Prostate gland (tissue), 2 donors: ENCODE data around the gene KCNAB1. TPM values are rescaled to one million over a fixed set of nuclear protein-coding genes. Genes with fewer than 3 reads are reported as not detected.
"Not testable (repeated sequence)": the region's sequence is repeated elsewhere in the genome, so short reads cannot be mapped to it uniquely, and the experiment has no call there.

ENCODE experiments used
- DNase-seq: peaks from one replicate; pipeline ENCODE4 v3.0.0-alpha.2; 2019; ENCODE audit warnings: low spot score
- H3K27ac ChIP-seq, 2 donors: fragments of 200-600 bp; sonication (generic); 2 replicates each; pipeline ENCODE4 v1.5.1; 2017 to 2019
- H3K27me3 ChIP-seq: fragments of 200-600 bp; sonication (generic); replicated peaks from 2 replicates; pipeline ENCODE4 v1.5.1; 2019; ENCODE audit not compliant: insufficient read depth
- H3K36me3 ChIP-seq, 2 donors: fragments of 200-600 bp; sonication (generic); 1 replicate in 1 of 2; 2 replicates in 1 of 2; pipeline versions ENCODE4 v1.5.1 to v1.8.1; 2017 to 2019
- H3K4me1 ChIP-seq: fragments of 200-600 bp; sonication (generic); replicated peaks from 2 replicates; pipeline ENCODE4 v1.5.1; 2019
- H3K4me3 ChIP-seq, 2 donors: fragments of 200-600 bp; sonication (generic); 2 replicates each; pipeline ENCODE4 v1.5.1; 2017 to 2019
- H3K9me3 ChIP-seq: fragments of 200-600 bp; sonication (generic); 2 replicates; pipeline ENCODE4 v1.5.1; 2017
- POLR2A ChIP-seq: fragments of 450-650 bp; IDR thresholded peaks from one replicate; pipeline ENCODE4 v1.6.1; 2016; ENCODE audit warnings: antibody characterized with exemption, mild to moderate bottlenecking
- POLR2AphosphoS5 ChIP-seq: sonication (generic); formaldehyde crosslinking; IDR thresholded peaks from one replicate; pipeline ENCODE4 v1.6.1; 2017; ENCODE audit warnings: antibody characterized with exemption
- WGBS: methylation state at CpG from one replicate; pipeline ENCODE4 v1.1.5; 2018; 5-methylcytosine and 5-hydroxymethylcytosine counted together
- intact Hi-C: fragments of 100-400 bp; cut with DNase I; formaldehyde crosslinking; loops from one replicate; pipeline ENCODE4 v1.14.2; 2022
- total RNA-seq, 2 donors: library from RNA; depleted of rRNA; stranded (reverse); fragments of >200 nt; gene quantifications; one replicate each; pipeline ENCODE4 v1.1.0, GENCODE V29; 2016
- TF ChIP-seq, protein P1 (sequence below), 4 experiments: fragments of 200-600 bp in 2 of 4; fragments of 450-650 bp in 2 of 4; sonication (generic) in 2 of 4; IDR thresholded peaks; 1 replicate in 3 of 4; 2 replicates in 1 of 4; pipeline ENCODE4 v1.5.1; 2016 to 2019; ENCODE audit warnings: antibody characterized with exemption in 4 of 4, mild to moderate bottlenecking in 2 of 4, moderate library complexity in 2 of 4

KCNAB1 gene
- 1 to 10 TPM; 5.2 to 9.5 TPM for total RNA-seq

DNA sequence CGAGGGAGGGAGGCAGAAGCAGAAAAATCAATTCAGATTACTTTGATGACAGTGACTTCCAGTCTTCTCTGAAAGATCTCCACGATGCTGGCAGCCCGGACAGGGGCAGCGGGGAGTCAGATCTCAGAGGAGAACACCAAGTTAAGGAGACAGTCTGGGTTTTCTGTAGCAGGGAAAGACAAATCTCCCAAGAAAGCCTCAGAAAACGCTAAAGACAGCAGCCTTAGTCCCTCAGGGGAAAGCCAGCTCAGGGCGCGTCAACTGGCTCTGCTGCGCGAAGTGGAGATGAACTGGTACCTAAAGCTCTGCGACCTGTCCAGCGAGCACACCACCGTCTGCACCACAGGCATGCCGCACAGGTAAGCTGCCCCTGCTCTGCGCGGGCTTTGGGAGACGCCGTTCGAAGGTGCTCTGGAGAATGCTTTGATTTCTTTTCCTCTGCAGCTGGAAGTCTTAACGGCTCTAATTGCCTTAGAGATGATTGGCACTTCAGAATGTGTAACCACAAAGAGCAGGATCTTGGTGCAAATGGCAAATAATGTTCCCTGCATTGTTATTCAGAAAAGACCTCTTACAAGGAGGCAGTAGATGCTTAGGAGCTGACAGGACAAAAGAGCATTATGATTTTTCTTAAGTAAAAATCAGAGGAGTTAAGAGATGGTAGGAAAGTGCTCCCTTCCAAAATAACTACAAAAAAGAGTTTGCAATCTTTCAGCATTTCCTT, at the start of gene KCNAB1:
Gene KCNAB1 (plus strand): TSS at position 51 of the 724 bp plus-strand sequence.
- DNase-seq: no peak
- Histone ChIP-seq H3K4me1 (no peaks in the 10 kb centered on the region), H3K27ac (no peak within 1 kb of the TSS), H3K9me3 (no peaks in the 10 kb centered on the region), H3K4me3 (no peak within 1 kb of the TSS), H3K36me3 (no peaks in the 10 kb centered on the region), H3K27me3 (no peaks in the 10 kb centered on the region)
- intact Hi-C loops: no loop called here
- TF ChIP-seq, protein P1, sequence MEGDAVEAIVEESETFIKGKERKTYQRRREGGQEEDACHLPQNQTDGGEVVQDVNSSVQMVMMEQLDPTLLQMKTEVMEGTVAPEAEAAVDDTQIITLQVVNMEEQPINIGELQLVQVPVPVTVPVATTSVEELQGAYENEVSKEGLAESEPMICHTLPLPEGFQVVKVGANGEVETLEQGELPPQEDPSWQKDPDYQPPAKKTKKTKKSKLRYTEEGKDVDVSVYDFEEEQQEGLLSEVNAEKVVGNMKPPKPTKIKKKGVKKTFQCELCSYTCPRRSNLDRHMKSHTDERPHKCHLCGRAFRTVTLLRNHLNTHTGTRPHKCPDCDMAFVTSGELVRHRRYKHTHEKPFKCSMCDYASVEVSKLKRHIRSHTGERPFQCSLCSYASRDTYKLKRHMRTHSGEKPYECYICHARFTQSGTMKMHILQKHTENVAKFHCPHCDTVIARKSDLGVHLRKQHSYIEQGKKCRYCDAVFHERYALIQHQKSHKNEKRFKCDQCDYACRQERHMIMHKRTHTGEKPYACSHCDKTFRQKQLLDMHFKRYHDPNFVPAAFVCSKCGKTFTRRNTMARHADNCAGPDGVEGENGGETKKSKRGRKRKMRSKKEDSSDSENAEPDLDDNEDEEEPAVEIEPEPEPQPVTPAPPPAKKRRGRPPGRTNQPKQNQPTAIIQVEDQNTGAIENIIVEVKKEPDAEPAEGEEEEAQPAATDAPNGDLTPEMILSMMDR (IDR thresholded peaks at IDR 0.05): no peak
- no peak for TF ChIP-seq POLR2A
- WGBS: 33% methylated on average over 19 of the region's 19 CpGs

DNA sequence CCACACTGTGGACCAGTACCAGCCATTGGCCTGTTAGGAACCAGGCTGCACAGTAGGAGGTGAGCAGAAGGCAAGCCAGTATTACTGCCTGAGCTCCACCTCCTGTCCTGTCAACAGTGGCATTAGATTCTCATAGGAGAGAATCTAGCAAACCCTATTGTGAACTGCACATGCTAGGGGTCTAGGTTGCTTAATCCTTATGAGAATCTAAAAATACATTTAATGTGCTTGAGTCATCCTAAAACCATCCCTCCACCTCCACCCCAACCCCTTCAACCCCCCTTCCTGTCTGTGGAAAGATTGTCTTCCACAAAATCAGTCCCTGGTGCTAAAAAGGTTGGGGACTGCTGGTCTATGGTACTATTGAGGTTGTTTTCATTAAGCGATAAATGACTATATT, 49.3 kb upstream of the KCNAB1 start:
- TF ChIP-seq POLR2AphosphoS5: no peak
- TF ChIP-seq POLR2A: no peak
- TF ChIP-seq, protein P1 (IDR thresholded peaks at IDR 0.05): no peak
- Histone ChIP-seq H3K4me1 (no peaks in the 10 kb centered on the region), H3K9me3 (no peaks in the 10 kb centered on the region), H3K4me3 (no peak overlapping the region), H3K27ac (no peak overlapping the region), H3K27me3 (no peaks in the 10 kb centered on the region), H3K36me3 (no peaks in the 10 kb centered on the region)
- 100% methylated on average over 1 of the region's 1 CpG for WGBS
- no peak for DNase-seq
- intact Hi-C loops: no loop called here

DNA sequence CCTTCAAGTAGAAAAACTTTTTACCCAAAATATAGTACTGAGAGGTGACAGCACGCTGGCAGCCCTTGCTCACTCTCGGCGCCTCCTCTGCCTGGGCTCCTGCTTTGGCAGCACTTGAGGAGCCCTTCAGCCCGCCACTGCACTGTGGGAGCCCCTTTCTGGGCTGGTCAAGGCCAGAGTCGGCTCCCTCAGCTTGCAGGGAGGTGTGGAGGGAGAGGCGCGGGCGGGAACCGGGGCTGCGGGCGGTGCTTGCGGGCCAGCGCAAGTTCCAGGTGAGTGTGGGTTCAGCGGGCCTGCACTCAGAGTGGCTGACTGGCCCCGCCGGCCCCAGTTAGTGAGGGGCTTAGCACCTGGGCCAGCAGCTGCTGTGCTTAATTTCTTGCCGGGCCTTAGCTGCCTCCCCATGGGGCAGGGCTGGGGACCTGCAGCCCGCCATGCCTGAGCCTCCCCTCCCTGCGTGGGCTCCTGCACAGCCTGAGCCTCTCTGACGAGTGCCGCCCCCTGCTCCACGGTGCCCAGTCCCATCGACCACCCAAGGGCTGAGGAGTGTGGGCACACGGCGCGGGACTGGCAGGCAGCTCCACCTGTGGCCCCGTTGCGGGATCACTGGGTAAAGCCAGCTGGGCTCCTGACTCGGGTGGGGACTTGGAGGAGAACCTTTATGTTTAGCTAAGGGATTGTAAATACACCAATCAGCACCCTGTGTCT, 47.3 kb upstream of the KCNAB1 start:
- intact Hi-C loops, H3K9me3 ChIP-seq, H3K4me1 ChIP-seq, H3K4me3 ChIP-seq, H3K27me3 ChIP-seq, H3K27ac ChIP-seq, H3K36me3 ChIP-seq, DNase-seq: not testable (repeated sequence)
- WGBS: 94% methylated on average over 21 of the region's 29 CpGs

DNA sequence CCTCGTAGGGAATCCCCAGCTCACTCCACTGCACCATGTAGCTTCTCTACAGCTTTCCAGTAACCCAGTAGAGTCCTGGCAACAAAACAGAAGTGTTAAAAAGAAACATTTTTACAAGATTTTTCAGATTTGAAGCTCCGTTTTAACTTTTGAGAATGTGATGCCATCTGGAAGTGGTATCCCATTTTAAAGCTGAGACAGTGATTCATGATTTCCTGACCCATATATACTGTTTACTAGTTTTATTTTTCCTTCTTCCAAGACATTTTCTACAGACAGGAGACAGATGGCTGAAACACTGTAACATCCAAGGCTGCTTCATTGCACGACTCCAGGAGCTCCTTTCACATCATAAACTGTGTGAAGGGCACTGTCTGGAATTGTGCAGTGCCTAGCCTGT, 30.3 kb upstream of the KCNAB1 start:
- Histone ChIP-seq H3K9me3 (no peaks in the 10 kb centered on the region), H3K4me1 (no peaks in the 10 kb centered on the region), H3K27me3 (no peaks in the 10 kb centered on the region), H3K4me3 (no peak overlapping the region), H3K36me3 (no peaks in the 10 kb centered on the region), H3K27ac (no peak overlapping the region)
- DNase-seq: no peak
- WGBS: 56% methylated on average over 3 of the region's 3 CpGs
- intact Hi-C loops: no loop called here
- TF ChIP-seq POLR2A: no peak
- TF ChIP-seq, protein P1 (IDR thresholded peaks at IDR 0.05): no peak

DNA sequence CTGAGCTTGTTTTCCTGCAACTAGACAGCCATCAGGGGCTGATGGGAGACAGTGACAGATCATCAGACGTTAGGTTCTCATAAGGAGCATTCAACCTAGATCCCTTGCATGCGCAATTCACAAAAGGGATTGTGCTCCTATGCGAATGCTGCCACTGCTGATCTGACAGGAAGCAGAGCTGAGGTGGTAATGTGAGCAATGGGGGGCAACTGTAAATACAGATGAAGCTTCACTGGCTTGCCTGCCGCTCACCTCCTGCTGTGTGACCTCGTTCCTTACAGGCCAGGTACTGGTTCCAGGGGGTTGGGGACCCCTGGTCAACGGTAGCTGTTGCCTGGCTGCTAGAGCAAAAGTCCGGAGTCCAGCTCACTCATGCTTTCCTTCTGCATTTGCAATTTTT, 26.4 kb upstream of the KCNAB1 start:
- TF ChIP-seq, protein P1 (IDR thresholded peaks at IDR 0.05): no peak
- no peak for TF ChIP-seq POLR2AphosphoS5
- no peak for TF ChIP-seq POLR2A
- no peak for DNase-seq
- 79% methylated on average over 7 of the region's 7 CpGs for WGBS
- no peaks in the 10 kb centered on the region for H3K36me3 ChIP-seq
- no peak overlapping the region for H3K4me3 ChIP-seq
- no peaks in the 10 kb centered on the region for H3K4me1 ChIP-seq
- intact Hi-C loops: no loop called here
- H3K9me3 ChIP-seq: no peaks in the 10 kb centered on the region
- H3K27ac ChIP-seq: no peak overlapping the region
- no peaks in the 10 kb centered on the region for H3K27me3 ChIP-seq
